HEK293T (cell line): Measurements from ENCODE around the gene ACHE.

Source experiments
- CTCF ChIA-PET: fragments of 350-600 bp; formaldehyde crosslinking; extraction: SDS; loops from one replicate; lab custom pipeline; 2021; ENCODE audit warnings: antibody characterized with exemption, inconsistent platforms; lab: Yijun Ruan, JAX
- POLR2A ChIA-PET: fragments of 350-600 bp; formaldehyde crosslinking; extraction: SDS; loops from one replicate; lab custom pipeline; 2020; ENCODE audit warnings: antibody characterized with exemption, inconsistent platforms; lab: Yijun Ruan, JAX
- DNase-seq: peaks from one replicate; pipeline ENCODE4 v3.0.0; 2012; ENCODE audit warnings: mixed read lengths; ENCODE audit errors: extremely low spot score
- ARNT ChIP-seq: fragments of 450-650 bp; IDR thresholded peaks from 2 replicates; pipeline ENCODE4 v1.6.1; 2017; ENCODE audit warnings: mild to moderate bottlenecking
- BHLHE40 ChIP-seq: fragments of 450-650 bp; IDR thresholded peaks from 2 replicates; pipeline ENCODE4 v1.6.1; 2016; ENCODE audit warnings: mild to moderate bottlenecking, moderate library complexity, borderline replicate concordance
- CTBP1 ChIP-seq: fragments of 450-650 bp; IDR thresholded peaks from 2 replicates; pipeline ENCODE4 v1.6.1; 2016; ENCODE audit warnings: borderline replicate concordance
- ELF4 ChIP-seq: fragments of 450-650 bp; IDR thresholded peaks from 2 replicates; pipeline ENCODE4 v1.6.1; 2017; ENCODE audit warnings: antibody characterized with exemption
- FOXA1 ChIP-seq: fragments of 450-650 bp; IDR thresholded peaks from 2 replicates; pipeline ENCODE4 v1.6.1; 2016; ENCODE audit warnings: mild to moderate bottlenecking
- FOXK2 ChIP-seq: fragments of 450-650 bp; IDR thresholded peaks from 2 replicates; pipeline ENCODE4 v1.6.1; 2016; ENCODE audit warnings: mild to moderate bottlenecking
- FOXM1 ChIP-seq: fragments of 450-650 bp; IDR thresholded peaks from 2 replicates; pipeline ENCODE4 v1.6.1; 2017; ENCODE audit warnings: mild to moderate bottlenecking, borderline replicate concordance
- HDGF ChIP-seq: fragments of 450-650 bp; IDR thresholded peaks from 2 replicates; pipeline ENCODE4 v1.6.1; 2017; ENCODE audit warnings: antibody characterized with exemption, borderline replicate concordance
- L3MBTL2 ChIP-seq: fragments of 450-650 bp; conservative IDR thresholded peaks from 2 replicates; pipeline ENCODE4 v1.6.1; 2016; ENCODE audit warnings: mild to moderate bottlenecking
- LEF1 ChIP-seq: fragments of 450-650 bp; IDR thresholded peaks from 2 replicates; pipeline ENCODE4 v1.6.1; 2017; ENCODE audit warnings: mild to moderate bottlenecking, borderline replicate concordance
- NFRKB ChIP-seq: fragments of 450-650 bp; IDR thresholded peaks from 2 replicates; pipeline ENCODE4 v1.6.1; 2016; ENCODE audit warnings: mild to moderate bottlenecking, moderate library complexity
- PKNOX1 ChIP-seq: fragments of 450-650 bp; IDR thresholded peaks from 2 replicates; pipeline ENCODE4 v1.6.1; 2016
- SP1 ChIP-seq: fragments of 450-650 bp; IDR thresholded peaks from 2 replicates; pipeline ENCODE4 v1.6.1; 2017
- SUZ12 ChIP-seq: fragments of 450-650 bp; IDR thresholded peaks from 2 replicates; pipeline ENCODE4 v1.6.1; 2016; ENCODE audit warnings: mild to moderate bottlenecking
- TARDBP ChIP-seq: fragments of 450-650 bp; IDR thresholded peaks from 2 replicates; pipeline ENCODE4 v1.6.1; 2016
- ZNF384 ChIP-seq: fragments of 450-650 bp; IDR thresholded peaks from 2 replicates; pipeline ENCODE4 v1.6.1; 2016

The ACHE gene

GRCh38 chr7:100882201-100882600 lies 13.5 kb downstream of the ACHE start:
- ChIA-PET CTCF (no interaction called here), POLR2A (no interaction called here)
- DNase-seq, result no peak
- TF ChIP-seq CTBP1, result no peak
- no peak for TF ChIP-seq LEF1
- no peak for TF ChIP-seq HDGF
- TF ChIP-seq ZNF384, result no peak
- TF ChIP-seq ELF4, result no peak
- TF ChIP-seq FOXK2, result no peak
- no peak for TF ChIP-seq PKNOX1
- no peak for TF ChIP-seq ARNT
- TF ChIP-seq SUZ12, result no peak
- TF ChIP-seq BHLHE40, result no peak
- TF ChIP-seq L3MBTL2, result no peak
- TF ChIP-seq SP1, result no peak
- TF ChIP-seq NFRKB, result no peak
- TF ChIP-seq TARDBP, result no peak
- TF ChIP-seq FOXA1, result no peak

GRCh38 chr7:100881136-100881535 lies 14.6 kb downstream of the ACHE start:
- ChIA-PET POLR2A (no interaction called here), CTCF (no interaction called here)
- TF ChIP-seq NFRKB, result no peak
- TF ChIP-seq HDGF, result no peak
- TF ChIP-seq ARNT, result no peak
- no peak for TF ChIP-seq LEF1
- no peak for TF ChIP-seq SP1
- no peak for TF ChIP-seq PKNOX1
- no peak for TF ChIP-seq SUZ12
- TF ChIP-seq ZNF384, result no peak
- TF ChIP-seq FOXM1, result no peak
- no peak for TF ChIP-seq BHLHE40
- TF ChIP-seq CTBP1, result no peak
- no peak for TF ChIP-seq FOXK2
- TF ChIP-seq TARDBP, result no peak
- no peak for TF ChIP-seq ELF4
- TF ChIP-seq FOXA1, result no peak
- no peak for TF ChIP-seq L3MBTL2
- DNase-seq, result no peak

- no peak for DNase-seq
- CTCF ChIA-PET, result no interaction called here
- POLR2A ChIA-PET, result no interaction called here
- TF ChIP-seq LEF1 (no peak), FOXM1 (no peak), CTBP1 (no peak), NFRKB (no peak), PKNOX1 (no peak), FOXA1 (no peak), L3MBTL2 (no peak), SP1 (no peak), BHLHE40 (no peak), FOXK2 (no peak), ELF4 (no peak), ZNF384 (no peak), HDGF (no peak), SUZ12 (no peak), TARDBP (no peak), ARNT (no peak)
Observed at GRCh38 chr7:100880645-100881044, 15.0 kb downstream of the ACHE start.

GRCh38 chr7:100879685-100880261 lies 15.9 kb downstream of the ACHE start:
- ChIA-PET CTCF (no interaction called here), POLR2A (no interaction called here)
- TF ChIP-seq ZNF384 (no peak), PKNOX1 (peak; percentile 86), HDGF (no peak)
- DNase-seq, result no peak

- CTCF ChIA-PET, result no interaction called here
Observed at GRCh38 chr7:100878685-100879084, 17.0 kb downstream of the ACHE start.

More at GRCh38 chr7:100878685-100879084, 17.0 kb downstream of the ACHE start:
- TF ChIP-seq ELF4 (no peak), HDGF (no peak), PKNOX1 (no peak), FOXK2 (no peak), FOXM1 (no peak), ZNF384 (no peak), NFRKB (no peak), L3MBTL2 (no peak), ARNT (no peak), LEF1 (no peak), TARDBP (no peak), BHLHE40 (no peak), FOXA1 (no peak), SP1 (no peak)
- DNase-seq, result no peak
- POLR2A ChIA-PET, result interaction anchor here (6.2 kb wide), 1 partner anchor 8 kb away, joined by 158 read pairs; the partner anchor contains the start of gene UFSP1
